D721Med (cell line): ENCODE measurements around the gene SDR39U1.

Experiments
- DNase-seq: peaks from one replicate; pipeline ENCODE4 v3.0.0; 2011; ENCODE audit warnings: low spot score; ENCODE audit not compliant: insufficient read length
- FAIRE-seq: peaks from 2 replicates; lab custom pipeline; 2011; peaks lifted over from hg19 to GRCh38; lab: Jason Lieb, UNC
- CTCF ChIP-seq: IDR thresholded peaks from 2 replicates; pipeline ENCODE4 v1.5.1; 2012; ENCODE audit warnings: mild to moderate bottlenecking, control low read depth; ENCODE audit not compliant: insufficient read depth; ENCODE audit errors: missing control alignments

Gene SDR39U1

GRCh38 chr14:24411443-24412389, 30.9 kb downstream of the SDR39U1 start:
- no peak for FAIRE-seq
- peak; percentile 53 for DNase-seq

GRCh38 chr14:24409956-24410355, 32.6 kb downstream of the SDR39U1 start:
- TF ChIP-seq CTCF: no peak
- DNase-seq (no peak), FAIRE-seq (no peak)

More at GRCh38 chr14:24411443-24412389, 30.9 kb downstream of the SDR39U1 start:
- TF ChIP-seq CTCF: peak; percentile 57

GRCh38 chr14:24409192-24409591, 33.4 kb downstream of the SDR39U1 start:
- no peak for FAIRE-seq
- TF ChIP-seq CTCF: no peak
- no peak for DNase-seq

- no peak for TF ChIP-seq CTCF
- no peak for DNase-seq
- FAIRE-seq: no peak
Observed at GRCh38 chr14:24408764-24409163, 33.8 kb downstream of the SDR39U1 start.

GRCh38 chr14:24407608-24408325, 34.8 kb downstream of the SDR39U1 start:
- DNase-seq (no peak), FAIRE-seq (no peak)
- no peak for TF ChIP-seq CTCF

GRCh38 chr14:24406416-24406815, 36.2 kb downstream of the SDR39U1 start:
- FAIRE-seq (no peak), DNase-seq (no peak)
- TF ChIP-seq CTCF: no peak
